ENCODE results near the gene GAREM1.
"Not testable (repeated sequence)": the region's sequence is repeated elsewhere in the genome, so short reads cannot be mapped to it uniquely, and the experiment has no call there.

The GAREM1 gene

GRCh38 chr18:32371384-32371783, 99.3 kb downstream of the GAREM1 start:
- DNase-seq (ENCODE audit: low spot score): no peak

DNA sequence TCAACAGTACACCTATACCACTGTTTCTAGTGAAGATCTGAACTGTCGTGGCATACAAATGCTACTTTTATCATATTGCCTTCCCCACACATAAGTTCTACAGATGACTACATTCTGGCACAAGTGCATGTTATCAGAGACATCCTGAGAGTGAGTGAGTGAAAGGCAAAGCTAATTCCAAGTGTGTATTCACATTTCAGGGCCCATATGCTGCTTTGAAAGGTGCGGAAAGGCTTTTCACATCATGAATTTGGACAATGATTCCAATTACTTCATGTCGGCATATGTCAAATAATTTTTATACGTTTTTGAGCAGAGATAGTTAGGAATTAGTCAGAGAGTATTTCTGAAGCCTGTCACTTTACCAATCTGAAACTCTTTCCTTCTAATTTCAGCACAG, 101.7 kb downstream of the GAREM1 start:
- no peak for DNase-seq (ENCODE audit: low spot score)

DNA sequence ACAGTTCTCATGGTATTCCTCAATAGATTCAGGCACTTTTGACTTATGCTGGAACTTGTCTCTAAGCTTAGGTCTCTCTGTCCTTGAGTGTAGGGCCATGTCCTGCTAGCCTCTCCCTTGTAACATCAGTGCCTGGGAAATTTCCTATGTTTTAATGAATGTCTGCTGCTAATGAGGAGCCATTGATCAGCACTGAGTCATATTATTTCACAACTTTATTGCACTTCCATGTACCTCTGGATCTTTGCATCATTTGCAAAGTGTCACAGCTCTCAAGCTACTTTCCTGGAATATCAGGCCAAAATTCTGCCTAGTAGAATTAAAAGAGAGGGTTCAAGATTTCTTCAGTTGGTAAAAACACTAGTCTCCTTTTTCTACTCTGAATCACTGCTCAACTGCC, 102.5 kb downstream of the GAREM1 start:
- no peak for DNase-seq (ENCODE audit: low spot score)

GRCh38 chr18:32366586-32367538, 103.8 kb downstream of the GAREM1 start:
- no peak for DNase-seq (ENCODE audit: low spot score)

DNA sequence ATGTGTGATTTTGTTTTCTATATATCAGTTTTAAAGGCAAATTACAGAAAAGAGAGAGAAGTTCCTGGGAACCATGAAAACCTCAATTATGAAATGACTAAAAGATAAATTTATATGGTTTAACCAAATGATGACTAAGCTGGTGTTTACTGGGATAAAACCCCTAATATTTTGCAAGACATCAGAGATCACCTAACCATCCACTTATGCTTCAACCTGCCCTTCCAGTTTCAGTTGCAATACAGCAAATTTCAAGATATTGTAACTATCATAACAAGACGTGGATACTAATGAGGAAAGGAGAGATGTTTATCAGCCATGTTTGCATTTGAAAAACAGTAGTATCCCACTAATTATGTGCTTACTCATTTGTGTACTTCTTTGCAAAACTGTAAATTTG, 108.2 kb downstream of the GAREM1 start:
- no peak for DNase-seq (ENCODE audit: low spot score)

GRCh38 chr18:32360682-32361345, 109.9 kb downstream of the GAREM1 start:
- DNase-seq (ENCODE audit: low spot score): peak; percentile 7

- no peak for DNase-seq (ENCODE audit: low spot score)
These were observed 112.2 kb downstream of the GAREM1 start for GRCh38 chr18:32358529-32358928.

GRCh38 chr18:32358075-32358474, 112.6 kb downstream of the GAREM1 start:
- DNase-seq (ENCODE audit: low spot score): peak; percentile 5

DNA sequence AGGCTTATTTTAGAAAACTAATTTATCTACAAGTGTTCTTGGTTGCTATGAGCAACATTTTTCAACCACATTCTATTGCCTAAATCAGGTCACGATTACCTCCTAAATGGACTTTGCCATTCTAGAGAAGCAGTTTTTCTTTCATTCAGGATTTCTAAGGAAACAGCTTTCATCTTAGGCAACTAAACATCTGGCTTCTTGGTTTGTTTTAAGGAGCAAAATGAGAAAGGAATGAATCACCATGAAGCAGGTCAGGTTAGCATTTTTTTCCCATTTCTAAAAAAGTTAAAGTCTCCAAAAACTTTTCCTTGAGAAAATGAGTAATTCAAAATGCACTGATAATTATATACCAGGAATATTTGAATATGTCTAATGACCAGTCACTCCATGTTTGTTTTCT, 114.8 kb downstream of the GAREM1 start:
- no peak for DNase-seq (ENCODE audit: low spot score)

DNA sequence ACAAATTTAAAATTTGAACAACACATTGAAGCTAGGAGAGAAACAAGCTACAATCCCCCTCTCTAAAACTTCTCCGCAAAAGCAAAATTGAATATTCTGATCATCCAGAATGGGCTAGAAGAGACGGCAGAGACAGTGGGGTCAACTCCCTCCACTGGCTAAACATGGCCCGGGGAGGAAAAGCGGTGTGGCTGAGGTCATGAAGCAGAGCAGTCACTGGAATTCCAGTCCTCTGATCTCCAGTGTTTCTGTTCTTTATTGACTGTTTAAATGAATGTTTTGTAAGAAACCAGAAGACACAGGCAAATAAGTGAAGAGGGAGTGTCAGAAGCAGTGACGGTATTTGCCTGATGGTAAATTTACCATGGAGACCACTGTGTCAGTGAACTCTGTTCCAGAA, 116.2 kb downstream of the GAREM1 start:
- DNase-seq (ENCODE audit: low spot score): no peak

GRCh38 chr18:32353257-32353656, 117.4 kb downstream of the GAREM1 start:
- DNase-seq (ENCODE audit: low spot score): no peak

GRCh38 chr18:32351032-32351431, 119.7 kb downstream of the GAREM1 start:
- DNase-seq (ENCODE audit: low spot score): no peak

DNA sequence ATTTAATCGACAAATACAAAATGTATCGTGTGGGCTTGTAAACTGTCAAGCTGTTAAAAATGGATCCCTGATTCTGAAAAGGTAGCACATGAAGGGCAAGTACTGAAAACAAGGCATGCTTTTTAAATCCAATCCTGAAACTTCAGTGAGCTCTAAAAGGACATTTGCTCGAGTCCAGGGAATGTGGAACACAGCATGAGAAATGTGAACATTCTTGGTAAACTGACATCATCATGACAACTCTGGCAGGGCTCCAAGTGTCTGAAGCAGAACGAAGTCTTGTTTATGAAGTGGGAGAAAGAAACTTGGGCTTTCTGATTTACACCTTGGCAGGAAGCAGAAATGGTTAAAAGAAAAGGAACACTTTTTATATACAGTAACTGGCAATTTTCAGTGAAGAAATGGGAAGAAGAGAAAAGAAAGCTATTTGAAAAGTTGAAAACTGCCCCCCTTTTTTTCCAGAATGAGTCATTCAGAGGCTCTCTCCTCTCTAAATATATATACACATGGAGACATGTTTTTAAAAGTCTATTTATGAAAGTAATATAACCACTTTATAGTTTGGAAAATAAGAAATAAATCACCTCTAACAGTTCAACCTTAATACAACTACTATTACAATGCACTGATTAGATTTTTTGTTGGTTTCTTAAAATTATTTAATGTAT, 120.8 kb downstream of the GAREM1 start:
- DNase-seq (ENCODE audit: low spot score): peak; percentile 20

DNA sequence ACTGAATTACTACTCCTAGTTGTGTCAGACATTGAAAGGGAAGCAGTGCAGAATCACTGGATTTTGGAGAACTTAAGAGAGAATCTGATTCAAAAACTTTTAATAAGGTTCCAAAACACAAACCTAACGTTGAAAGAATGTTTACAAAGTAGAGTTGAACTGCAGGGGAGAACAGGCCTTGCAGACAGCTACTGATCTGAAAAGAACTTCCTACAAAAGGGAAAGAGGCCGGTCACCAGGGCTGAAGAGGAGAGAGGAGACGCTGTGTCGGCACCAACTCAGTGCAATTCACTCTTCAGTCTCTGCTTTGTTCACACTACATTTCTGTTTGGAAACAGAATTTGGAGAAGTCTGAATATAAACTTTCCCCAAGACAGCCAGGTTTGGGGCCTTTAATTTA, 124.0 kb downstream of the GAREM1 start:
- DNase-seq (ENCODE audit: low spot score): no peak

- DNase-seq (ENCODE audit: low spot score): no peak
These were observed 127.0 kb downstream of the GAREM1 start for GRCh38 chr18:32343634-32344033.

DNA sequence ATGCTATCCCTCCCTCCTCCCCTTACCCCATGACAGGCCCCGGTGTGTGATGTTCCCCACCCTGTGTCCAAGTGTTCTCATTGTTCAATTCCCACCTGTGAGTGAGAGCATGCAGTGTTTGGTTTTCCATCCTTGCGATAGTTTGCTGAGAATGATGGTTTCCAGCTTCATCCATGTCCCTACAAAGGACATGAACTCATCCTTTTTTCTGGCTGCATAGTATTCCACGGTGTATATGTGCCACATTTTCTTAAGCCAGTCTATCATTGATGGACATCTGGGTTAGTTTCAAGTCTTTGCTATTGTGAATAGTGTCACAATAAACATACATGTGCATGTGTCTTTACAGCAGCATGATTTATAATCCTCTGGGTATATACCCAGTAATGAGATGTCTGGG, 129.6 kb downstream of the GAREM1 start:
- DNase-seq (ENCODE audit: low spot score): not testable (repeated sequence)

DNA sequence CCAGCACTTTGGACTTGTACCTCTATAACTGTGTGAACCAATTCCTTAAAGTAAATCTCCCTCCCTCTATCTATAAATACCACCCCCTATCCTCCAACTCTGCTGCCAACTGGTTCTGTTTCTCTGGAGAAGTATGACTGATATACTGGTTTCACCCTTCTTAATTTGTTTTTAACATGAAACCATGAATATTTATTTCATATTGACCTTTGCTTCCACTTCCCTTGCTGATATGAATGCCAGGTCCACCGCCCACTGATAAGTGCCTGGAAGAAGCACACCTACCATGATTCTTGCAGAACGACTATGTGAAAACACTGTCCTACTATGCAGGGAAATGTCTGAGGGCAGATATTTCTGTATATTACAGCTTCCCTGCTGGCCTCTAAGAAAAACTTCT, 131.6 kb downstream of the GAREM1 start:
- DNase-seq (ENCODE audit: low spot score): no peak

DNA sequence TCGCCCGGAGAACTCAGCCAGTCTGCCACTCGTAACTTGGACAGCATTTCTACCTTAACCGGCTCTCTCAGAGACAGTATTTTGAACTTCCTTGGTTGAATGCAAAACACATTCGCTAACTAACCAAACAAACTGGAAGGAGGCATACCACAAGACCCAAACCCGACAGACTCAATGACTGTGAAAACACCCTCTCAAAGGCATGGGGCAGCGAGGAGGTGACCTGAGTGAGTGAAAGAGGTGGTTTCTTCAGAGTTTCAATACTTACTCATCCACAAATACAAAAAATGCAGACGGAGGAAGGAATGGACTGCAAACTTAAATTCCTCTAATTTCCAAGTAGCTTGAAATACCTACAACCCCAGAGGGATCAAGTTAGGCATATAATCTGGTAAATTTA, 132.9 kb downstream of the GAREM1 start:
- no peak for DNase-seq (ENCODE audit: low spot score)

DNA sequence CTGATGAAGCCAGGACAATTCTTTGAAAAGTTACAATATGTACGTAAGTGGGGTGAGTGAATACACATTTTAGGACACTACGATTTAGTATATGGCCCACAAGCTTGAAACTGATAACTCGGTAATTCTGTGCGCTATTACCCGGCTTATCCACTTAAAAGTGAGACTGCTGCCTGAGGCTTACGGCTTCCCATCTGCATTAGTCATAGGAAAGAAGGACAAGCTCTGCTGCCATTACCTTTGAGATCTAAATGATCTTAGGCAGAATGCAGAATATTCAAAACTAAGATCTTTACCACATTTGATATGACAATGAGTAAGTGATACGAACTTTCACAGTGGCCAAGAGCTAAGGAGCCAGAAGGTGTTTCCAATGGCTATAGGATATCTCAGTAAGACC, 133.3 kb downstream of the GAREM1 start:
- DNase-seq (ENCODE audit: low spot score): no peak

DNA sequence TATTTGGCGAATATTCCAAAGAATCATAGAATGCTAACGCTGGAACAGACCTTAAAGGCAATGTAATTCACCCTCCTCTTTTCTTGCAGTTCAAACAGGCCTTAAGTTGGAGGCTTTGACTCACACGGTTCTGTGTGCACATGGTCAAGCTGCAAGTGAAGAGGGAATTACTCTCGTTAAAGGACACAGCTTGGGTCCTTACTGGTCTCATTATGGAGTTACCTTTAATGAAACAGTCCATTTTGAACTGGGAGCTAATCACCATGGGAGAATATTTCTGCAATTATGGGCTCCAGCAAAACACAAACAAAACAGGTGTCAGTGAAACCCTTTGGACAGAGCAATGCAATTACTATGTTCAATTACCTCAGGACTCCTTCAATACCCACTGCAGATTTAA, 135.5 kb downstream of the GAREM1 start:
- DNase-seq (ENCODE audit: low spot score): no peak

DNA sequence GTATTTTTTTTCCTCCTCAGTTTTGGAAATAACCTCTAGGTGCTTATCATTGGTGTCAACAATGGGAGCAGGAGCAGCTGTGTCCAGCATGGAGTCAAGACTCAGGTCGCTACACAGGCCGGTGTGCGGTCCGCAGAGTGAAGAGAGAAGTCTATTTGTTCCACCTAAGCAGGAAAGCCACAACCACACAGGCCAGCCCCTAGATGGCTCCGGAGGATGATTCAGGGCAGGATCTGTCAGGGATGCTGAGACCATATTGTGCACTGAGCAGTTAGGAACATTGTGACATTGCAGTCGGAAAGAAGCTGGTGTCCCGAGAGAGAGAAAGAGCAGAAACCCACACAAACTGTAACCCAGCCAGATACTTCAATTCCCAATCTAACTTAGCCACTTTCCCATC, 136.9 kb downstream of the GAREM1 start:
- no peak for DNase-seq (ENCODE audit: low spot score)

DNA sequence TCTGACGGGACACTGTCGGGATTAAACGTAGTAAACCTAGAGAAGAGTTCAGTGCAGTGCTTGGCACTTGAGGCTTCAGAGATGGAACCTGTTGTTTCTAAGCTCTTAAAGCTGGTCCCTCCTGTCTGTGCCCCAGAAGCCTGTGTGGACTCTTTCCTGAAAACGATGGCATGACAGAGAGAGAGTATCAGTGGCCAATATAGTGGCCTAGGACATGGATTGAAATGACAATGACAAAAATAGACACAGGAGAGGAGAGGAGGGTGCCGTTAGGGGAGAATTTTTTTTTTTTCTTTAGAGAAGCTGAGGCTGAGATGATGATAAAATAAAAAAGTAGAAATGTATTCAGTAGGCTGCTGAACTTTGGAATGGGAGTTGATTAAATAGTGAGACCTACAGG, 138.0 kb downstream of the GAREM1 start:
- DNase-seq (ENCODE audit: low spot score): no peak

DNA sequence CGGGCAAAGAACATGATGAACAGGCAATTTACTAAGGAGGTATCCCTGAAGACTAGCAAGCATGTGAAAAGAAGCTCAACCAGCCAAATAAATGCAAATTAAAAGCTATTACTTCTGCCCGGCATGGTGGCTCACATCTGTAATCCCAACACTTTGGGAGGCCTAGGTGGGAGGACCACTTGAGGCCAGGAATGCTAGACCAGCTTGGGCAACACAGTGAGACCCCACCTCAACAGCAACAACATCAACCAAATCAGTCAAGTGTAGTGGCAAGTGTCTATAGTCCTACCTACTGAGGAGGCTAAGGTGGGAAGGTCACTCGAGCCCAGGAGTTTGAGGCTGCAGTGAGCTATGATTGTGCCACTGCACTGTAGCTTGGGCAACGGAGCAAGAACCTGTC, 141.7 kb downstream of the GAREM1 start:
- DNase-seq (ENCODE audit: low spot score): no peak
